GM21390 (cell line): ENCODE data around the gene IGSF9B.
A peak's percentile ranks its signal among the peaks of the same experiment; 100 is the strongest.
"Not testable (repeated sequence)": the region's sequence is repeated elsewhere in the genome, so short reads cannot be mapped to it uniquely, and the experiment has no call there.

Experiments used
- ATAC-seq: cut with Tn5 transposase; IDR thresholded peaks from one replicate; pipeline ENCODE4 v1.9.1; 2021; ENCODE audit not compliant: unreplicated experiment

The IGSF9B gene, protein sequence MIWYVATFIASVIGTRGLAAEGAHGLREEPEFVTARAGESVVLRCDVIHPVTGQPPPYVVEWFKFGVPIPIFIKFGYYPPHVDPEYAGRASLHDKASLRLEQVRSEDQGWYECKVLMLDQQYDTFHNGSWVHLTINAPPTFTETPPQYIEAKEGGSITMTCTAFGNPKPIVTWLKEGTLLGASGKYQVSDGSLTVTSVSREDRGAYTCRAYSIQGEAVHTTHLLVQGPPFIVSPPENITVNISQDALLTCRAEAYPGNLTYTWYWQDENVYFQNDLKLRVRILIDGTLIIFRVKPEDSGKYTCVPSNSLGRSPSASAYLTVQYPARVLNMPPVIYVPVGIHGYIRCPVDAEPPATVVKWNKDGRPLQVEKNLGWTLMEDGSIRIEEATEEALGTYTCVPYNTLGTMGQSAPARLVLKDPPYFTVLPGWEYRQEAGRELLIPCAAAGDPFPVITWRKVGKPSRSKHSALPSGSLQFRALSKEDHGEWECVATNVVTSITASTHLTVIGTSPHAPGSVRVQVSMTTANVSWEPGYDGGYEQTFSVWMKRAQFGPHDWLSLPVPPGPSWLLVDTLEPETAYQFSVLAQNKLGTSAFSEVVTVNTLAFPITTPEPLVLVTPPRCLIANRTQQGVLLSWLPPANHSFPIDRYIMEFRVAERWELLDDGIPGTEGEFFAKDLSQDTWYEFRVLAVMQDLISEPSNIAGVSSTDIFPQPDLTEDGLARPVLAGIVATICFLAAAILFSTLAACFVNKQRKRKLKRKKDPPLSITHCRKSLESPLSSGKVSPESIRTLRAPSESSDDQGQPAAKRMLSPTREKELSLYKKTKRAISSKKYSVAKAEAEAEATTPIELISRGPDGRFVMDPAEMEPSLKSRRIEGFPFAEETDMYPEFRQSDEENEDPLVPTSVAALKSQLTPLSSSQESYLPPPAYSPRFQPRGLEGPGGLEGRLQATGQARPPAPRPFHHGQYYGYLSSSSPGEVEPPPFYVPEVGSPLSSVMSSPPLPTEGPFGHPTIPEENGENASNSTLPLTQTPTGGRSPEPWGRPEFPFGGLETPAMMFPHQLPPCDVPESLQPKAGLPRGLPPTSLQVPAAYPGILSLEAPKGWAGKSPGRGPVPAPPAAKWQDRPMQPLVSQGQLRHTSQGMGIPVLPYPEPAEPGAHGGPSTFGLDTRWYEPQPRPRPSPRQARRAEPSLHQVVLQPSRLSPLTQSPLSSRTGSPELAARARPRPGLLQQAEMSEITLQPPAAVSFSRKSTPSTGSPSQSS (N-terminal part only)

DNA sequence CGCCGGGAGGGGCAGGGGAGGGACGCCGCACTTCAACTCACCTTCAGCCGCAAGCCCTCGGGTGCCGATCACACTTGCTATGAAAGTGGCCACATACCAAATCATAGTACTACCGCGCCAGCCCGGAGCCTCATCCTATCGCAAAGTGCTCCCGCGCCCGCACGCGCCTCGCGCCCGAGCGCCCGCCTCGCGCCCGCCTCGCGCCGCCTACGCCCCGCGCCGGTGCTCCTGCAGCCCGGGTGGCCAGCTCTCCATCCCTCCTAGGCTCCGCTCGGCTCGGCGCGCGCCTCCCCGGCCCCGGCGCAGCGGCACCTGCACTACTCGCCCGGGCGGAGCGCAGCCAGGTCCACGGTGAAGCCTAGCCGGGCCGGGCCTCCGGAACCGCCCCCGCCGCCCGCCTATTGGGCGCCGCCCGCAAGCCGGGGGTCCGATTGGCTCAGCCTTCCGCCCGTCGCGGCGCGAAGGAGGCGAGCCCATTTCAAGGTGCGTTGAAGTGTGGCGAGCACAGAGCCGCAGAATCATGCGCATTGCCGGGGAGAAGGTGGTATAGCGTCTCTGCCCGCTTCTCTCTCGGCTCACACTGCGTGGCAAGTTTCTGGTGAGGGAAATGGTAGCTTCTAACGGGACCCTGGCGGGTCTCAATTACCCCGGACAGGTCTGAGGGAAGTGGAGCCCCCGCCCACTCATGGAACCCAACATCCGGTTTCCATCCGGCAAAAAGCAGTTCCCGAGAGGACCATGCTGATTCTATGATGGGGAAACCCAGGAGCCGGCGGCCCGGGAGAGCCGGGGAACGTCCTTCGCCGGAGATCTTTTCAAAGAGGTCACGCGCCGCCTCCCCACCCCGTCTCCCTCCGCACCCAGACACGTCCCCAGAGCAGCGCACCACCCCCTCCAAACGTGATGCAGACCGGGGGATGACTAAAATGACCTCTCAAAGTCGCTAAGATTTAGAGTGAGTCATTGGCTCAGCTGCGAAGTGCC, at the start of gene IGSF9B:
TSS of gene IGSF9B (minus strand) at position 319 of the 984 bp plus-strand sequence. CDS start at position 105, 214 bp downstream.
- ATAC-seq: peak; percentile 99

DNA sequence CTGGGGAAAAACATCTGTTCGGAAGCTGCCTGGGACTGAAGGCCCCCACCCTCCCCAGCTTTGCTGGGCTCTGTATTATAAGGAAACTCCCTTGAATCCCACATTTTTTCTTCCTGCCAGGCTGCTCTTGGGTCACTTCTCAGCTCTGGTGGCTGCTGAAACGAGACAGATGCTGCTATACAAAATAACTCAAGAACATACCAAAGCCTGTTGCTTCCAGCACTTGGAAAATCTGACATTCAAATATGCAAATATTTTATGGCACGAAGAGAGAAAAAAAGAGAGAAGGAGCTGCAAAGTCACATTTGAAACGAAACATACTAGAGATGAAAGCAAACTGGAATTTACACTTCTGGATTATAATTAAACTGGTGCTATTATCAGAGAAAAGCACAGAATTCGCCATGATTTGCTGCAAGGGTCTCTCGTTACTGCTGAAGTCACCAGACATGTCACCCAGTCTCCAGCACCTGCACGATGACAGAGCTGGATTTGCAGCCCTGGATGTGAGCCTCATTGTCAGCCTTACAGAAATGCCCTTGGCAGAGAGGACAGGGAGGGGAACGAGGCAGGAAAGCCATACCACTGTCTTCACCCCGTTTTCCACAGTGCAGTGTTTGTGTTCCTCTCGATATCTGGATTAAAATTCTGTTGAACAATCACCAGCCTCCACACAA, 47.9 kb upstream of the IGSF9B start:
- no peak for ATAC-seq

DNA sequence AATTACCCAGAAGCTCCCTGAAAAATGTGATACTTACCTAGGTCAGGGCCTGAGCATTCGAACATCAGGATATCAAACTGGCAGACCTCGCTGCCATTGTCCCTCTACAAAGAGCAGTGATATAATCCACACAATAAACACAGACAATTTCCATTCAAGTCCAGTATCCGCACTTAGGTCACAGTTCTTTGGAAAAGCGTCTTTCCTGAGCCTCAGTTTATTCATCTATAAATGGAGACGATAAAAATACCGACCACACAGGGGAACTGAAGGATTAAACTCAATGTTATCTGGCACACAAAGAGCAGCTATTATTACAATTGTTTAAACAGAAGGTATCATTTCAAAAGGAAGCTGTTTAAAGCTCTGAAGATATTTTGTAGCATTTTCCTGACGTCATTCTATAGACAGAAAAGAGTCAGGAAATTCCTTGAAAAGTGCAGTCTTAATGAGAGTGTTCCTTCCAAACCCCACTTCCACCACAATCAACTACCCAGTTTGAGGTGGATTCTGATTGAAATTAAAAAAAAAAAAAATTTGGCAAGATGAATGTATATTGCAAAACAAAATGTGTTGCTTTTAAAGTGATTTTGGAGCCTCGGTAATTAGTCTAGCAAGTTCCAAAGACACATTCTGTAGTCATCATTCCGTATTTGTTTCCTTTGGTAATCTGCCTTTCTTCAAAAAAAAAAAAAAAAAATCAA, 47.2 kb upstream of the IGSF9B start:
- ATAC-seq: no peak

DNA sequence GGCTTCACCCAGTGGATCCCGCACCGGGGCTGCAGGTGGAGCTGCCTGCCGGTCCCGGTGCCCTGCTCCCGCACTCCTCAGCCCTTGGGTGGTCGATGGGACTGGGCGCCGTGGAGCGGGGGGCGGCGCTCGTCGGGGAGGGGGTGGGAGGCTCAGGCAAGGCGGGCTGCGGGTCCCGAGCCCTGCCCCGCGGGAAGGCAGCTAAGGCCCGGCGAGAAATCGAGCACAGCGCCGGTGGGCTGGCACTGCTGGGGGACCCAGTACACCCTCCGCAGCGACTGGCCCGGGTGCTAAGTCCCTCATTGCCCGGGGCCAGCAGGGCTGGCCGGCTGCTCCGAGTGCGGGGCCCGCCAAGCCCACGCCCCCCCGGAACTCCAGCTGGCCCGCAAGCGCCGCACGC, 46.1 kb upstream of the IGSF9B start:
- ATAC-seq: not testable (repeated sequence)

DNA sequence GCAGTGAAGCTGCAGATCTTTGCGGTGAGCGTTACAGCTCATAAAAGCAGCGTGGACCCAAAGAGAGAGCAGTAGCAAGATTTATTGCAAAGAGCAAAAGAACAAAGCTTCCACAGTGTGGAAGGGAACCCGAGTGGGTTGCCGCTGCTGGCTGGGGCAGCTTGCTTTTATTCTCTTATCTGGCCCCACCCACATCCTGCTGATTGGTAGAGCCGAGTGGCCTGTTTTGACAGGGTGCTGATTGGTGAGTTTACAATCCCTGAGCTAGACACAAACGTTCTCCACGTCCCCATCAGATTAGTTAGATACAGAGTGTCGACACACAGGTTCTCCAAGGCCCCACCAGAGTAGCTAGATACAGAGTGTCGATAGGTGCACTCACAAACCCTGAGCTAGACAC, 45.6 kb upstream of the IGSF9B start:
- ATAC-seq: not testable (repeated sequence)

DNA sequence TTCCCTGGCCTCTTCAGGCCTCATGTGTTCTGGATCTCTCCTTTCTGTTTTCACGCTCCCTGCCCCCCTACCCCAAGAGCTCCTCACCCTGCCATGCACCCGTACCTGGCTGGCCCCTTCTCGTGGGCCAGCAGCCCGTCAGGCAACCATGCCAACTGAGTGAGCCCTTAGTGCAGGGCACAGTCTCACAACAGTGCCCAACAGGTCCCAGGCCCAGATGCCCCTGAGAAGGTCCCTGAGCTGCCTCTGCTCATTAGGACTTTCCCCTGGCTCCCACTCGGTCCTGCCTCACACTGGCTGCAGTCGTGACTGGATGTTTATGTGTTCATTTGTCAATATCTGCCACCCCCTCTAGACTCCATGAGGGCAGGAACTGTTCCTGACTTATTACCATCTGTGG, 44.8 kb upstream of the IGSF9B start:
- ATAC-seq: no peak

DNA sequence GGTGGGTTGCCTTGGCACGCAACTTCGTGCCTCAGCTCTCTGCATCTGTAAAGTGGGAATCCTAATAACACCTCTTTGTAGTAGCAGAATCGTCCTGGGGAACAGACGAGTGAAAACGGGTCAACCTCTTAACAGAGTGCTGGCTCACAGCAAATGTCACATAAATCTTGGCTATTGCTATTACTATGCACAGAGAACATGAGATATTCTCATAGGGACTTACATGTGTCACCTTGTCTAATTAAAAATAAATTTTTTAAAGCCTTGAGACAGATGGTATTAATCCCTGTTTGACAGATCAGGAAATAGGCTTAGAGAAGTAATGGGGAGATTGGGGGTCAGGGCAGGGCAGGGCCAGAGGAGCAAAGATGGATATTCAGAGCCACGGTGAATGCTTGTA, 44.3 kb upstream of the IGSF9B start:
- ATAC-seq: no peak

DNA sequence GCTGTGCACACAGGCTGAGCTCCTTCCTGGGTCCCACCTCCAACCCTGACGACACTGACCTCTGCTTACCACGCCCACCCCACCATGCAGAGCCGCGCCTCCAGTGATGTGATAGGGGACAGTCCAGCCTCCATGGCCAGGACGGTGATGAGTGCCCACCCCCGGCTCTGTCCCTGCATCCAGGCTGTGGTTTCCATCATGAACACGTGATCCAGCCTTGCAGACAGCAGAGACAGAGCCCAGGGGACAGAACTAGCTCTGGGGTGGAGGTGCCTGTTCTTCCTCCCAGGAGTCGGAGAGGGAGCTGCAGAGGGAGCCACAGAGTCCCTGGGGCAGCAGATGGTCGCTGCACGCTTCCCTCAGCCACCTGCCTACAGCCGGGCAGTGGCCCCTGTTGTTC, 42.6 kb upstream of the IGSF9B start:
- no peak for ATAC-seq

DNA sequence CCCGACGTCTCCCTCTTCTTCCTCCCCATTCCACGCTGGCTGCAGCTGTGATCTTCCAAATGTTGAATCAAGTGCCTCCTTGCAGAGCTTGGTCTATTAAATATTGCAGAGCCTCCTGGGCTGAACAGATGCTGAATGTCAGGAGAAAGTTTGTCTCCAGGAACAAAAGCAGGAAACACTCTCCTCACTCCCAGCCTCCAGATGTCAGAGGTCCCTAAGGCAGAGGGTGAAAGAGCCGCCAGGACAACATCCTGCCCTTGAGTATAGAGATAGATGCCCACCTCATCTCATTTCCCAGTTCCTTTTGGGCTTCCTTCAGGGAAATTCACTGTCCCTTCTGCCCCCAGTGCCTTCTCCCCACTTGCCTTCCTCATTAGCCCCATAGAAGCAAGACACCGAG, 40.8 kb upstream of the IGSF9B start:
- no peak for ATAC-seq

DNA sequence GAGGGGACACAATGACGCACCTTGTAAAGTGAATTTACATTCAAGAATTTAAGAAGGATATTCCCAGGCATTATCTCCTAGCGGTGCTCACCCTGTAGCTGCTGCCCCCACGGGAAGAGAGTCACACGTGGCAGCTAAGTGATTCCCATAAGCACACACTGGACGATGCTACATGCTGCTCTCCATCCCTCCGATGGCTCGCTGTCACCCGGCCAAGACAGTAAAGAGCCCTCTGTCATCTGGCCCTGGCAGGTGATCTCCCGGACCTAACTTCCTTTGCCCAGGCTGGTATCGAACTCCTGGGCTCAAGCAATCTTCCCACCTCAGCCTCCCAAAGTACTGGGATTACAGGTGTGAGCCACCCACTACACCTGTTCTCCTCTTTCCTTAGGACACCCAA, 39.9 kb upstream of the IGSF9B start:
- no peak for ATAC-seq

DNA sequence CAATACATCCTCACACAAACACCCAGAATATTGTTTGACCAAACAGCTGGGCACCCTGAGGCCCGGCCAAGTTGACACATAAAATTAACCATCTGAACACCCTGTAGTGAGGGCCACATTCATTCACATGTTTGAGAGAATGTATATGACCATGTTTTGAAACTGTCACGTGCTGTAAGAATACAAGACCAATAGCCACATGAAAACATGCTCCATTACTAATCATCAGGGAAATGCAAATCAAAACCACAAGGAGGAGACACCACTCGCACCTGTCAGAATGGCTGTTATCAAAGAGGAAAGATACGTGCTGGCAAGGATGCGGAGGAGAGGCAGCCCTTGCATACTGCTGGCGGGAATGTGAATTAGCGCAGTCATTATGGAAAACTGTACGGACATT, 38.3 kb upstream of the IGSF9B start:
- no peak for ATAC-seq

DNA sequence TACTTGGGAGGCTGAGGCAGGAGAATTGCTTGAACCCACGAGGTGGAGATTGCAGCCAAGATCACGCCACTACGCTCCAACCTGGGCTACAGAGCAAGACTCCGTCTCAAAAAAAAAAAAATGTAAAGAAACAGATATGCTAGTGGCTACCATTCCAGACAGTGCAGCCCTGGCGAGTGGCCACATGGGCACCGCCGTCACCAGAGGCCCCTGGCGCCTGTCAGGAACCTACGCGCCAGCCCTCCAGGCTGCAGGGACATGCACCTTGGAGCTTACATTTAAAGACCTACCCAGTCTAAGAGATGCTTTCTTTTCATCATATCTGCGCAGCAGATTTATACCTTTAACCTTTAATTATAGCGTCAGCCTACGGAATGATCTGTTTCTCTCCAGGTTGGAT, 37.2 kb upstream of the IGSF9B start:
- no peak for ATAC-seq

DNA sequence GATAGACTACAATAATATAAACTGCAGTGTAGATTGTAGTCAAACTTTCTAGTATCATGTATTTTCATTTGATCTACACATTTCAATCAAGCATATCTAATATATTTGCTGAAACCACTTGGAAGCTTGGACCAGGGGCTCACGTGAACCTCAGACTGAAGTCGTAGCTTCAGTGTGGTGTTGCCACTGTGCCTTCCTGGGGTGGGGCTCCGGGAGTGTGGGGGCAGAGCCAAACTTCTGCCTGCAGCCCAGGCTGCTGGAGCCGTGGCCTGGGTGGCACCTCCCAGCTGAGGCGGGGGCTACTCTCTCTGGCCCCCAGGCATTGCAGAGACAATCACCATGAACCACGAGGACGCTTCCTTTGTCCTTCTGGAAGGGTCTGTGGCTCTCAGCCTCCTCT, 36.3 kb upstream of the IGSF9B start:
- no peak for ATAC-seq

DNA sequence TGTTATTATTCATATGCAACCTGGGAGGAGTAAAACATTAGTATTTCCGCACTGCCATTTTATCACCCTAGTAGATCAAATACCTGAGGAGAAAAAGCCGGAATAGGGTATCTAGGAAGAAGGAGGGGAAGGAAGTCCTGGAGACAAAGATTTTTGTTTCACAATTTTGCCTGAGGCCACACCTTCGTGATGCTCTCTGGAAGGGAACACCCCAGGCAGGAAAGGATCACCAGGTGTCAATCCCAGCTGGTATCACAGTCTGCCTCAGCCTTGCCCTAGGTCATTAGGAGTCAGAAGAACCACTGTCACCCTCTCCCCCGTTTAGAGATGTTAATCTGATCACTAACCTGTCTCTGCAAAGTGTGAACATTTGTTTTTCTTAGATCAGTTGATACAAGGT, 35.4 kb upstream of the IGSF9B start:
- ATAC-seq: no peak

DNA sequence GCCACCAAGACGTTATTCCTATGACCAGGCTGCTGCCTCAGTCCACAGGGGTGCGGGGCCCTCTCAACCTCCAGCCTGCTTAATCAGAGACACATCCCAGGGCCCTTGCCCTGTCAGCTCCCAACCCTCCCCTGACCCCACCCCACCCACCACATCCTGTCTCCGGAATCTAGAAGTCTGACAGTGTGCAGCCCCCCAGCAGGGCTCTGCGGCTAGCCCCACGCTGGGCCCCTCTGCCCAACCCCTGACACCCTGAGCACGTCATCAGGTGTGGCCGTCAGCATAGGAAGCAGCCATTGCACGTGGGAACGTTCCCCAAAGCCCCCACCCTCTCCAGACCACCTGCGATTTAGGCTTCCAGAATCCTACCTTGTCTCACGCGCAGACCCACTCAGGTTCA, 34.3 kb upstream of the IGSF9B start:
- no peak for ATAC-seq

DNA sequence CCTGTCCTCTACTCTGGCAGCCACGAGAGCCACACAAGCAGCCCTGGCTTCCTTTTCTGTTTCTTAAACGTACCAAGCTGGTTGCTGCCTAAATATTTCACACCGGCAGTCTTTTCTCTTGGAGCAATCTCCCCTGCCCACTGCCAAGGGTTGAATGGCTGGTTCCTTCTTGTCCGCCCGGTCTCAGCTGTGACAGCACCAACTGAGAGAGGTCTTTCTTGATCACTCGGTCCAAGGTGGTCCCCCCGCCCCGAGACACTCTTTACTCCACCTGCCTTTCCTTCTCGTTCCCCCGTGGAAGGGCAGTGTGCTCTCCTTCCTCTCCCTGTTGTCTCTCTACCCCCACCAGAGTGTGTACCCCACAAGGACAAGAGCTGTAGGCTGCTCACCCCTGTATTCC, 33.7 kb upstream of the IGSF9B start:
- no peak for ATAC-seq

DNA sequence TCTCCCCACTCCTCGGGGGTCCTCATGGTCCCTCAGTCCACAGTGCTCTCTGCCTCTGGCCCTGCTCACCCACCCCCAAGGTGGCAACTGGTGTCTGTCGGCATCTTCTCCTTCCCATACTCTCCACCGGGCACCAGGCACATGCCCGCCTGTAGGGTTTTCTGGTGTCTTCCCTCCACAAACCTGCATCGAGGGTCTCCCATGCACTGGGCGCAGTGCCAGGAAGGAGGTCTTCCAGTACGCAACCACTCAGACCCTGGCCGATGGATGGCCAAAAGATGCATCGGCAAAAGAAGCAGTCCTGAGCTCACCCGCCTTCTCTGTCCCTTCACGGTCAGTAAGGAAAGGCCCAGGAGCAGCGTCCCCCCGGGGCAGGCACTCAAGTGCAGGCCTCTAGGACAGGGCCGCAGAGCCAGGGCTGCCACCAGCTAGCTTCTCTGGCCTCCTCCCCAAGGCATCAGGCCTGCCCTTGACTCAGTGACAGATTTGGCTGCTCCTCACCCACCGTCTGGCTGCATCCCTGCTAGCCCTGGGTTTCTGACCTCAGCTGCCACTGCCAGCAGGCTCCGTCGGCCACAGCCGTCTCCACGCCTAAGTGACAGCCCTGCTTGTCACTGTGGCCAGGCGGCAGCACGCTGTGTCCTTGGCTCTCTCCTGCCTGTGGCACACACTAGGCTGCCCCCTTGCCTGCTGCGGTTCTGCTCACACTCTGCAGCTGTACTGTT, 32.1 kb upstream of the IGSF9B start:
- no peak for ATAC-seq

DNA sequence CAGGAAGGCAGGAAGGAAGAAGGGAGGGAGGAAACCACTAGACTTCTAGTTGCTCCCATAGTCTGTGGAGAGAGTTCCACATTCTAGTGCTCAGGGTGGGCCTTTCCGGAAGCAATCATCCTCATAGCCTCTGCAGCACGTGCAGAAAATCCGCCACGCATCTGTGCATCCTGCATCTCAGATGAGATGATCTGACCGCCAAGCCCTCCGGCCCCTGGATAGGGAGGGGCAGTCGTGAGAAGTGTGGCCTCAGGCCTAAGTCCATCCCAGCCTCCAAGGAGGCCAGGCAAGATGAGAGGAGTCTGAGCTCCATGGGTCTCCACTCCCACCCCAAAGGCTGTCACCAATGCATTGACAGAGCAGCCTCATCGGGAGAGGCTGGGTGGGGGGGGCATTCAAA, 30.4 kb upstream of the IGSF9B start:
- no peak for ATAC-seq
